Lower lobe of right lung (tissue), 2 donors: ENCODE measurements around the gene ADGRV1. TPM values are rescaled to one million over a fixed set of nuclear protein-coding genes. Genes with fewer than 3 reads are reported as not detected.
A peak's percentile ranks its signal among the peaks of the same experiment; 100 is the strongest.

Experiments
- ATAC-seq, 2 donors: fragments of 200-7000 bp; cut with Tn5 transposase; one replicate each; pipeline ENCODE4 v1.9.1; 2020 to 2022; ENCODE audit warnings: mild to moderate bottlenecking in 2 of 2, moderate library complexity in 2 of 2
- DNase-seq: peaks from one replicate; pipeline ENCODE4 v3.0.0-alpha.2; 2020
- H3K27ac ChIP-seq: fragments of 200-600 bp; one replicate; pipeline ENCODE4 v1.8.0; 2022
- H3K27me3 ChIP-seq: fragments of 200-600 bp; one replicate; pipeline ENCODE4 v1.8.0; 2022; ENCODE audit warnings: low read depth
- H3K36me3 ChIP-seq: fragments of 200-600 bp; one replicate; pipeline ENCODE4 v1.8.0; 2022; ENCODE audit warnings: mild to moderate bottlenecking
- H3K4me1 ChIP-seq: fragments of 200-600 bp; one replicate; pipeline ENCODE4 v1.8.0; 2022
- H3K4me3 ChIP-seq: fragments of 200-600 bp; one replicate; pipeline ENCODE4 v1.8.0; 2022; ENCODE audit warnings: mild to moderate bottlenecking
- H3K9me3 ChIP-seq: fragments of 200-600 bp; one replicate; pipeline ENCODE4 v1.8.0; 2022
- intact Hi-C: fragments of 100-400 bp; cut with DNase I; formaldehyde crosslinking; loops from one replicate; pipeline ENCODE4 v1.11.0; 2022
- total RNA-seq: library from RNA; stranded (reverse); fragmentation: NEBNext Ultra II Directional; extraction: Animal tissue kit (Norgen Biotek cat#: 25700); gene quantifications from one replicate; pipeline ENCODE4 v1.2.1, GENCODE V29; 2021
- TF ChIP-seq, protein P1 (sequence below): fragments of 200-600 bp; IDR thresholded peaks from one replicate; pipeline ENCODE4 v1.8.0; 2022; ENCODE audit warnings: antibody characterized with exemption, mild to moderate bottlenecking
- donor health status: DM: no; HTN: yes; CAD: no; lungs with severe emphysema.

ADGRV1 gene
- total RNA-seq, 1 donor from 2014 or later: 49.7 TPM

DNA sequence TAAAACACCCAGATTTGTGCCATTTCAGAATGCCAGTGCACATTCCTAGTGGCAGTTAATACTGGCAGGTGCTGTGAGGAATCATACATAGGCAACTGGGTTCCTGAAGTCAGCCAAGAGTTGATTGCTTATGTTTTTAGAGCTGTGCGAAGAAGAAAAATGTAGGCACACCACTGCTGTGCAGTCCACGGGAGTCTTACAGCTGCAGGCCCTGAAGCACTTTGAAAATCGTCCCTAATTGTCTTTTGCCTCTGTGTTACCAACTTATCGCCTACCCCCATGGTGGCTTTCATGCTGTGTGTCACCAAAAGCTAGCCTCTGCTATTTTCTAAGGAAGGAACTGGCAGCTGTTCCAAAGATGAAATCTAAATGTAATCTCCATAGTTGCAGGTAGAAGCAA lies 560.6 kb downstream of the ADGRV1 start:
- intact Hi-C loops: no loop called here
- H3K27ac ChIP-seq: no peak overlapping the region
- peaks cover 42% of the 10 kb centered on the region for H3K4me1 ChIP-seq
- H3K9me3 ChIP-seq: no peaks in the 10 kb centered on the region
- DNase-seq (no peak), ATAC-seq (no peak)
- TF ChIP-seq, protein P1, sequence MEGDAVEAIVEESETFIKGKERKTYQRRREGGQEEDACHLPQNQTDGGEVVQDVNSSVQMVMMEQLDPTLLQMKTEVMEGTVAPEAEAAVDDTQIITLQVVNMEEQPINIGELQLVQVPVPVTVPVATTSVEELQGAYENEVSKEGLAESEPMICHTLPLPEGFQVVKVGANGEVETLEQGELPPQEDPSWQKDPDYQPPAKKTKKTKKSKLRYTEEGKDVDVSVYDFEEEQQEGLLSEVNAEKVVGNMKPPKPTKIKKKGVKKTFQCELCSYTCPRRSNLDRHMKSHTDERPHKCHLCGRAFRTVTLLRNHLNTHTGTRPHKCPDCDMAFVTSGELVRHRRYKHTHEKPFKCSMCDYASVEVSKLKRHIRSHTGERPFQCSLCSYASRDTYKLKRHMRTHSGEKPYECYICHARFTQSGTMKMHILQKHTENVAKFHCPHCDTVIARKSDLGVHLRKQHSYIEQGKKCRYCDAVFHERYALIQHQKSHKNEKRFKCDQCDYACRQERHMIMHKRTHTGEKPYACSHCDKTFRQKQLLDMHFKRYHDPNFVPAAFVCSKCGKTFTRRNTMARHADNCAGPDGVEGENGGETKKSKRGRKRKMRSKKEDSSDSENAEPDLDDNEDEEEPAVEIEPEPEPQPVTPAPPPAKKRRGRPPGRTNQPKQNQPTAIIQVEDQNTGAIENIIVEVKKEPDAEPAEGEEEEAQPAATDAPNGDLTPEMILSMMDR: no peak
- H3K27me3 ChIP-seq: no peaks in the 10 kb centered on the region
- H3K36me3 ChIP-seq: no peaks in the 10 kb centered on the region
- no peak overlapping the region for H3K4me3 ChIP-seq

DNA sequence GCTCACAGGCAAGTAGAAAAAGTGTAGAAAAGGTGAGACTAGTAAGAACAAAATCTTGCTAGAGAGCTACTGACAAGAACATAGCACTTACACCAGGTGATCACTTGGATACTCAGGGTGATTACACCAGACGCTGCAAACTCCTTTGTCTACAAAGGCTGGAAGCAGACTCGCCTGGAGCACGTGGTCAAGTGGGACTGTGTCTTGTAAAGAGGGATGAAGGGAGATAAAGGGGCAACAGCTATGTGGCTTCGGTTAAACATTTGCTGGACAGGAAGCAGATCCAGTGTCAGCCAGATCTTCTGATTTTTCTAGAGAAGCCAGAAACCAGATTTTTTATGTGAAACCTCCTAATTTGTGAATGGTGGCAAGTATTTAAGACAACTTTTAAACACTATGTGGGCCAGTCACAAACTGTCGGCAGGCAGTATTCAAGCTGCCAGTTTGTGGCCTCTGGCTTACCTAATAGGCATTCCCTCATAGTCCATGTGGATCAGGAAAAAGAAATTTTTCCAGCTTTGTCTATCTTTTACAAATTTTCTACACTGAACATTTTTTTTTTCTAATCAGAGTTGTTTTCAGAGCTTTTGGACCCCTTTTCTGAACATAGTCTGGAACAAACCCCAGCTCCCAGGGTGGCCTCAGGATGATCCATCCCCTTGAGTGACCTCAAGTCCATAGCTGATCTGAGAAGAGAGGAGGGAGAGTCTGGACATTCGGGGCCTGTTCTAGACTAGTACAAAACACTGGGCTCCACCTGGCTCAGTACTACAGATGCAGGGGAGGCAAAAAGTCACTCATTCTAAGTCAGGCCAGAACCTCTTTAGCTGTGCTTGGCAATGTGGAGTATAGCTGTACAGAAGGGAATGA lies 561.6 kb downstream of the ADGRV1 start:
- no peaks in the 10 kb centered on the region for H3K36me3 ChIP-seq
- peak overlapping the region; percentile 61 for H3K27ac ChIP-seq
- peaks cover 35% of the 10 kb centered on the region for H3K4me1 ChIP-seq
- H3K9me3 ChIP-seq: no peaks in the 10 kb centered on the region
- ATAC-seq (peak; percentile 65 to 77), DNase-seq (no peak)
- intact Hi-C loops: no loop called here
- H3K27me3 ChIP-seq: no peaks in the 10 kb centered on the region
- H3K4me3 ChIP-seq: no peak overlapping the region
- TF ChIP-seq, protein P1: no peak

DNA sequence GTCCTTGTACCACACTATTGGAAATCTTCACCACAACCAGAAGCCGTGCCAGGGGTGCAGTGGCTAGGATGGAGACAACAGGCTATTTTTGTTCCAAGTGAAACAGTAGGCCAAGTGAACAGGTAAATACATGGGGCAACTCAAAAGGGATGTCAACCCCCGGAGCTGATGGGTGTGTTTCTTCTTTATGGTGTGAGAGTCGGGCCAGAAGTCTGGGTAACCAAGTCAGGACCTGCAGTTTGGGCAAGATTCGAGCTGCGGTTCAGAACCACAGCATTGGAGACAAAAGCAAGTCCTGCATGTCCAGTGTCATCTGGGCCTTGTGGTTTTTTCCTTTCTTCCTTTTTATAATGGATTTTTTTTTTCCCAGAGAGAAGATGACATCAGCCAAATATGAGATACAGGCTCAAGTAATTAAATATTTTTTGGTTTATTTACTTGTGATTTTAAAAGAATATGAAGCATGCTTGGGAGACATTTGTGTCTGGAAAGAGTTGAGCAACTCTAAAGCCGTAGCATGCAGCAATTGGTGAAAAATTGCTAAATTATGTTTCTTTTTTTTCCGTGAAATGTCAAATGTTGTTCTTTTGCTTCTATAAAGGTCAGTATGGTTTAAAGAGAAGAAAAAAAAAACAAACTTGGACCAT lies 562.9 kb downstream of the ADGRV1 start:
- TF ChIP-seq, protein P1: no peak
- ATAC-seq: no peak
- Histone ChIP-seq H3K4me3 (no peak overlapping the region), H3K27me3 (no peaks in the 10 kb centered on the region), H3K9me3 (no peaks in the 10 kb centered on the region), H3K36me3 (no peaks in the 10 kb centered on the region), H3K27ac (peak overlapping the region; percentile 25), H3K4me1 (peaks cover 41% of the 10 kb centered on the region)
- no peak for DNase-seq
- intact Hi-C loops: no loop called here

DNA sequence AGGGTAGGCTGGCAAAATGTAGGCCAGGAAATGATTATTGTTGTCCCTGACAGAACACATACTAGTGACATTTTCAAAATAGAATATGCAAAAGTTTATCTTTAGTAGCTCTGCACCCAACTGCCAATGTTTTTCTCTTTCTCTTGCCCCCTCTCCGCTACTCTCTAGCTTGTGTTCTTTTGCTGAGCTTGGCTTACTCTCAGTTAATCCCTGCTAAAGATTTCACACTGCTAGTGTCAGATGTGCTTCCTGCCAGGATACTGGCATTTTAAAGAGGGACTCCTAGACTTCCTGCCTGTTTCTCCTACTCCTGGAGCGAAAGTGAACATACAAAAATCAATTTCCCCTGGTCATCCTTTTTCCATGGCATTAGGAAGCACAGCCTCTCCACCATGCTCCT lies 564.1 kb downstream of the ADGRV1 start:
- H3K27me3 ChIP-seq: no peaks in the 10 kb centered on the region
- TF ChIP-seq, protein P1: no peak
- DNase-seq: no peak
- H3K4me1 ChIP-seq: peaks cover 50% of the 10 kb centered on the region
- no peak for ATAC-seq
- H3K4me3 ChIP-seq: no peak overlapping the region
- no peaks in the 10 kb centered on the region for H3K36me3 ChIP-seq
- intact Hi-C loops: no loop called here
- no peaks in the 10 kb centered on the region for H3K9me3 ChIP-seq
- no peak overlapping the region for H3K27ac ChIP-seq

DNA sequence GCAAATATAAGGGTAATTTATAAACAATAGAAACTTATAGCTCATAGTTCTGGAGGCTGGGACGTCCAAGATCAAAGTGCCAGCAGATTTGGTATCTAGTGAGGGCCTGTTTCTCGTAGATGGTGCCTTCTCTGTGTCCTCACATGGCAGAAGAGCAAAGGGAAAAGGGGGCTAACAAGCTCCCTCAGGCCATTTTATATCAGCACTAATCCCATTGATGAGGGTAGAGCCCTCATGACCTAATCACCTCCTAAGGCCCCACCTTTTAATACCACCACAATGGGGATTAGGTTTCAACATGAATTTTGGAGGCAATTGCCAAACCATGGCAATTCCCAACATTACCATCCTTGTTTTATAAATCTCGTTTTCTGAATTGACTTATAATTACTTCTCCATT lies 564.7 kb downstream of the ADGRV1 start:
- H3K4me3 ChIP-seq: no peak overlapping the region

More for the DNA sequence above, 564.7 kb downstream of the ADGRV1 start:
- Histone ChIP-seq H3K36me3 (no peaks in the 10 kb centered on the region), H3K4me1 (peaks cover 54% of the 10 kb centered on the region), H3K9me3 (no peaks in the 10 kb centered on the region), H3K27ac (no peak overlapping the region), H3K27me3 (no peaks in the 10 kb centered on the region)
- TF ChIP-seq, protein P1: no peak
- DNase-seq (no peak), ATAC-seq (no peak)
- intact Hi-C loops: no loop called here
